ENCODE measurements around the gene TAOK3. TPM values are rescaled to one million over a fixed set of nuclear protein-coding genes. Genes with fewer than 3 reads are reported as not detected.

Gene TAOK3
- total and polyA plus RNA-seq, 4 donors, result 19.9 to 54.5 (median 37.7) TPM

GRCh38 chr12:118150625-118151024, 222.1 kb downstream of the TAOK3 start:
- DNase-seq (peak in 1 of 3 donors; percentile 14), ATAC-seq (ENCODE audit: insufficient read depth, low FRiP score) (no peak)
- H3K9ac ChIP-seq (ENCODE audit: insufficient read depth in 1 of 2, low read length in 2 of 2), result no peak overlapping the region
- H3K27ac ChIP-seq (ENCODE audit: low read depth in 1 of 2, low read length in 1 of 2), result no peak overlapping the region
- no peaks in the 10 kb centered on the region for H3K9me3 ChIP-seq (ENCODE audit: control insufficient read depth in 4 of 4, insufficient read depth in 3 of 4, low read length in 3 of 4)
- TF ChIP-seq CTCF (IDR thresholded peaks at IDR 0.05; ENCODE audit: control extremely low read depth, extremely low read depth), result no peak
- no peaks in the 10 kb centered on the region for H3K27me3 ChIP-seq (ENCODE audit: control insufficient read depth in 3 of 3, insufficient read depth in 3 of 3, low read length in 2 of 3)
- H3K4me1 ChIP-seq (ENCODE audit: control insufficient read depth in 5 of 5, insufficient read depth in 5 of 5, low read length in 5 of 5), result no peaks in the 10 kb centered on the region
- H3K36me3 ChIP-seq (ENCODE audit: control insufficient read depth in 4 of 4, insufficient read depth in 4 of 4, low read length in 4 of 4), result peaks cover 6 to 16% (median 15%) of the 10 kb centered on the region in 4 donors
- H3K4me3 ChIP-seq, result no peak overlapping the region
- 50 to 52% methylated on average over 7 of the region's 7 CpGs for WGBS, 2 donors

GRCh38 chr12:118148287-118148686, 224.4 kb downstream of the TAOK3 start:
- ATAC-seq (ENCODE audit: insufficient read depth, low FRiP score), result no peak
- 95 to 98% methylated on average over 5 of the region's 5 CpGs for WGBS, 2 donors

GRCh38 chr12:118145798-118146156, 226.9 kb downstream of the TAOK3 start:
- TF ChIP-seq CTCF (IDR thresholded peaks at IDR 0.05; ENCODE audit: control extremely low read depth, extremely low read depth), result no peak
- WGBS, 2 donors, result 84 to 85% methylated on average over 9 of the region's 9 CpGs
- ATAC-seq (ENCODE audit: insufficient read depth, low FRiP score), result no peak

More at GRCh38 chr12:118148287-118148686, 224.4 kb downstream of the TAOK3 start:
- Histone ChIP-seq H3K4me1 (ENCODE audit: control insufficient read depth in 5 of 5, insufficient read depth in 5 of 5, low read length in 5 of 5) (no peaks in the 10 kb centered on the region), H3K4me3 (no peak overlapping the region), H3K27ac (ENCODE audit: low read depth in 1 of 2, low read length in 1 of 2) (no peak overlapping the region), H3K27me3 (ENCODE audit: control insufficient read depth in 3 of 3, insufficient read depth in 3 of 3, low read length in 2 of 3) (no peaks in the 10 kb centered on the region), H3K9ac (ENCODE audit: insufficient read depth in 1 of 2, low read length in 2 of 2) (no peak overlapping the region), H3K36me3 (ENCODE audit: control insufficient read depth in 4 of 4, insufficient read depth in 4 of 4, low read length in 4 of 4) (peaks cover 11 to 32% (median 26%) of the 10 kb centered on the region in 4 donors), H3K9me3 (ENCODE audit: control insufficient read depth in 4 of 4, insufficient read depth in 3 of 4, low read length in 3 of 4) (no peaks in the 10 kb centered on the region)
- no peak for TF ChIP-seq CTCF (IDR thresholded peaks at IDR 0.05; ENCODE audit: control extremely low read depth, extremely low read depth)
- DNase-seq, result no peak

More at GRCh38 chr12:118145798-118146156, 226.9 kb downstream of the TAOK3 start:
- Histone ChIP-seq H3K4me3 (no peak overlapping the region), H3K4me1 (ENCODE audit: control insufficient read depth in 5 of 5, insufficient read depth in 5 of 5, low read length in 5 of 5) (no peaks in the 10 kb centered on the region), H3K27me3 (ENCODE audit: control insufficient read depth in 3 of 3, insufficient read depth in 3 of 3, low read length in 2 of 3) (no peaks in the 10 kb centered on the region), H3K27ac (ENCODE audit: low read depth in 1 of 2, low read length in 1 of 2) (no peak overlapping the region), H3K36me3 (ENCODE audit: control insufficient read depth in 4 of 4, insufficient read depth in 4 of 4, low read length in 4 of 4) (peaks cover 14 to 27% (median 24%) of the 10 kb centered on the region in 4 donors), H3K9ac (ENCODE audit: insufficient read depth in 1 of 2, low read length in 2 of 2) (no peak overlapping the region), H3K9me3 (ENCODE audit: control insufficient read depth in 4 of 4, insufficient read depth in 3 of 4, low read length in 3 of 4) (no peaks in the 10 kb centered on the region)
- DNase-seq, result no peak

All from lung (tissue), 12 donors.